EH (cell line): Measurements from ENCODE around the gene DBP.

Source experiments
- DNase-seq: peaks from one replicate; pipeline ENCODE4 v3.0.0-alpha.2; 2015; ENCODE audit warnings: low read depth

The DBP gene

DNA sequence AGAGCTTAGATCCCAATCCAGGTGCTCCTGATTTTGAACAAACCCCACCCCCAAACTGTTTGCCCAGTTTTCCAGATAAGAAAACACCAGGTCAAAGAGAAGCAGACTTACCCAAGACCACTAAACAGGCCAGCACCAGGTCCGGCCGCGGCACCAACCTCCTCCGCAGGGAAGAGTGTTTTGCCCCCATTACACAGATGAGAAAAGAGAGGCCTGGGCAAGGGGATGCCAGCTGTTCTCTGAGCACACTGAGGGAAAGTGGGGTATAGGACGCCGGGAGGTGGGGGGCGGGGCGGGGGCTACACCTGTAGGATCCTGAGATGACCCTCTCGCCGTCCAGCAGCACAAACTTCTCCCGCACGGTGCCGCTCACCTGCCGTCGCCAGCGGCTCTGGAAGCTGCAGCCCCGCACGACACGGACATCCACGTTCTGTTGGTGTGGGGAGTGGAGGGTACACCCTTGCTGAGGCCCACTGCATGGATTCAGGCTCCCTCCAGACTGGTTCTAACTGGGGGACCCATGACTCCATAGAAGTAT is 27.5 kb downstream of the DBP start:
- no peak for DNase-seq

DNA sequence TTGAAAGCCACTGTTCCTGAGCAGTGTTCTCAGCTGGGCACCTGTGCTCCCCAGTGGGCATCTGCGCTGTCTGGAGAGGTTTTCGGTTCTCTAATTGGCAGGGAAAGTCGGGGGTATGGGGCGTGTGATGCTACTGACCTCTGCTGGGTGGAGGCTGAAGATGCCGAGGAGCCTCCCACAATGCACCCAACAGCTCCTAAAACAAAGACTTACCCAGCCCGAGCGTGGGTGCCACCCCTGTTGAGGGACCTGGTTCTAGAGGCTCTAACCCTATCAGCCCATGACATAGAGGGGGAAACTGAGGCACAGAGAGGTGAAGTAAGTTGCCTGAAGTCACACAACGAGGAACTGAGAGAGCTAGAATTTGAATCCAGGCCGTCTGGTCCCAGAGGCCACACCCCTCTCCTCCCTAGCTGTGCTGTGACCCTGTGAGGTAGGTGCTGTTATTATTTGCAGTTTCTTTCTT is 28.3 kb downstream of the DBP start:
- DNase-seq = peak; percentile 62

DNA sequence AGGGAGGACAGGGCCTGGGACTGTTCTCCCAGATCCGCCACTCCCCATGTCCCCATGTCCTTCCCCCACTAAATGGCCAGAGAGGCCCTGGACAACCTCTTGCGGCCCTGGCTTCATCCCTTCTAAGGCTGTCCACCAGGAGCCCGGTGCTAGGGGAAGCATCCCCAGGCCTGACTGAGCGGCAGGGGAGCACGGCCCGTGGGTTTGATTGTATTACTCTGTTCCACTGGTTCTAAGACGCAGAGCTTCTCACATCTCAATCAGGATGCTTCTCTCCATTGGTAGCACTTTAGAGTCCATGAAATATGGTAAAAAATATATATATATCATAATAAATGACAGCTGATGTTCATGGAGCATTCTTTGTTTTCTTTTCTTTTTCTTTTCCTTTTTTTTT is 29.8 kb downstream of the DBP start:
- DNase-seq = no peak

- DNase-seq = no peak
Observed at GRCh38 chr19:48606463-48607358, 30.5 kb downstream of the DBP start, which contains the start of gene SPACA4. TSS of gene SPACA4 (plus strand) at chr19:48606742. CDS start at chr19:48606979, 237 bp downstream.

DNA sequence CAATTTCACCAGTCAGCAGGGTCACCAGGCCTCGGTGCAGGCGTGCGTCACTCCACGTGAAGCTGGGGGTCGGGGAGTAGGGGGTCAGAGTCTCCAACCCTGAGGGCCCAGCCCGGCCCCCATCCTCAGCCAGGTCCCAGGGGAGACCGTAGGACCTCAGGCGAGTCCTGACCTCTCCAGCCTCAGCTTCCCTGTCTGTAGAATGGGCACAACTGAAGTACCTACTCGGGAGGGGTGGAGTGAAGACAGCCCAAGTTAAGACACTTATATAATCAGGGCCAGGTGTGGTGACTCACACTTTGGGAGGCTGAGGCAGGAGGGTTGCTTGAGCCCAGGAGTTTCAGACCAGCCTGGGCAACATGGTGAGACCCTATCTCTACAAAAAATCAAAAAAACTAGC is 33.3 kb downstream of the DBP start:
- no peak for DNase-seq

DNA sequence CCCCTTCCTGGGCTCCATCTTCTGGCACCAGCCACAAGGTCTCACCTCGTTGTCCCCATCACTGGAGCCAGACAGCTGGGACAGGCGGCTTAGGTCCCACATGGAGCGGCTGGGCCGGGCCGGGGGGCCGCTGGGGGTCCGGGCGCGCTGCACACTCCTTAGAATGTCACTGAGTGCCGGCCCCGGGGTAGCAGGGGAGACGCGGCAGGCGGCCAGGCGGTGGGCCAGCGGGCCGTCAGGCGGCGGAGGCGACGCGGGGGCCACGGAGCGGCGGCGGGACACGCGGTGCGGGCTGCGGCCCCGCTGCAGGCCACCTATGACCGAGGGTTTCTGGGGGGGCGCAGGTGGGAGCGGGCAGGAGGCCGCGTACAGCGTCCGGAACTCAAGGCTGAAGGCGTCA is 33.7 kb downstream of the DBP start:
- DNase-seq = no peak

GRCh38 chr19:48603001-48603400 is 34.2 kb downstream of the DBP start:
- no peak for DNase-seq

GRCh38 chr19:48600679-48601417 is 36.3 kb downstream of the DBP start:
- no peak for DNase-seq

DNA sequence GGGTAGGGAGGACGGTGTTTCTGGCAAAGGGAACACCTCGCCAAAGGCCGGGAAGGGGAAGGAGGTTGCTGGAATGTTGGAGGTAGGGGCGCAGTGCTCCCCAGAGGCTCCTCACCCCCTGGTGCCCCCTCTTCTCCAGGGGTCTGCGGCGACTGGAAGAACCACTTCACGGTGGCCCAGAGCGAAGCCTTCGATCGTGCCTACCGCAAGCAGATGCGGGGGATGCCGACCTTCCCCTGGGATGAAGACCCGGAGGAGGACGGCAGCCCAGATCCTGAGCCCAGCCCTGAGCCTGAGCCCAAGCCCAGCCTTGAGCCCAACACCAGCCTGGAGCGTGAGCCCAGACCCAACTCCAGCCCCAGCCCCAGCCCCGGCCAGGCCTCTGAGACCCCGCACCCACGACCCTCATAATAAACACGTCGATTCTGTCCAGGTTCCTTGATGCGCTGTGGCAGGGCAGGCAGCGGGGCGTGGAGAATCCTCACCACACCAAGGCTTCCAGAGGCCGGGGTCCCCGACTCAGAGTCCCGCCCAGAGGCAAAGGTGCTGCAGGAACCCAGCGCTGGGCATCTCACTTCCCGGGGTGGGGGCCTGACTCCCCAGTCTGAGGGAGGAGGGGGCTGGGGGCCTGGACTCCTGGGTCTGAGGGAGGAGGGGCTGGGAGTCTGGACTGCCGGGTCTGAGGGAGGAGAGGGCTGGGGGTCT is 38.0 kb downstream of the DBP start:
- no peak for DNase-seq

DNA sequence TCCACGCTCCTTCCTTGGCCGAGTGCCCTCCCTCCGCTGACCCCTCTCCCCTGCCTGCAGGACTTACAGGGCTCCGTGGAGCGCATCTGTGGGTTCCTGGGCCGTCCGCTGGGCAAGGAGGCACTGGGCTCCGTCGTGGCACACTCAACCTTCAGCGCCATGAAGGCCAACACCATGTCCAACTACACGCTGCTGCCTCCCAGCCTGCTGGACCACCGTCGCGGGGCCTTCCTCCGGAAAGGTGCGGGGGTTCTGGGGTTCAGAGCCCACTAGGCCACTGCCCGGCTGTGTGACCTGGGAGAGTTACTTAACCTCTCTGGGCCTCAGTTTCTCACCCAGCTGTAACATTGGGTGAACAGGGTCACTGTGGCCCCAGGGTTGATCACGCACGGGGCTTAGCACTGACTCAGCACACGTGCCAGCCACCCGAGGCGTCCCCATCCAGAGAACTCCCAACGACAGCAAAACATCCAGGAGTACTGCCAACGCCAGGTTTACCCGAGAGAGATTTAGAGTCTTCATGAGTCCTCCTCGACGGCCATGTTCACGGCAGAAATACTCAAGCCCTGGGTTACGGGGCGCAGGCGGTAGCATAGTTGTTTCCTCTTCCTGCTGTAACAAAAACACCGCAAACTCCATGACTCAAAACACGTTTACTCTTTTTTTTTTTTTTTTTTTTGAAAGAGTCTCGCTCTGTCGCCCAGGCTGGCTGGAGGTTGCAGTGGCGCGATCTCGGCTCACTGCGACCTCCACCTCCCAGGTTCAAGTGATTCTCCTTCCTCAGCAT is 40.3 kb downstream of the DBP start:
- no peak for DNase-seq

GRCh38 chr19:48596237-48596636 is 40.9 kb downstream of the DBP start:
- DNase-seq = no peak

GRCh38 chr19:48595833-48596232 is 41.3 kb downstream of the DBP start:
- no peak for DNase-seq

- DNase-seq = no peak
Observed at GRCh38 chr19:48595171-48595570, 42.0 kb downstream of the DBP start.

DNA sequence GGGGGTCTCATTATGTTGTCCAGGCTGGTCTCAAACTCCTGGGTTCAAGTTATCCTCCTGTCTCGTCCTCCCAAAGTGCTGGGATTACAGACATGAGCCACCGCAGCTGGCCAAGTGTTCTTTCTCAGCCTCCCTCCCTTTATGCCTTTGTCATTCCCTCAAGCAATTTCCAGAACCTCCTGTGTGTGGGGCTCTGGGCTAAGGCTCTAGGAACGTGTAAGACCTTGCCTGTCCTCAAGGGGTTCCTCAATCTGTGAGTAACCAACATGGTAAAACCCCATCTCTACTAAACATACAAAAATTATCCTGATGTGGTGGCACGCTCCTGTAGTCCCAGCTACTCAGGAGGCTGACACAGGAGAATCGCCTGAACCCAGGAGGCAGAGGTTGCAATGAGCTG is 46.2 kb downstream of the DBP start:
- DNase-seq = peak; percentile 28

DNA sequence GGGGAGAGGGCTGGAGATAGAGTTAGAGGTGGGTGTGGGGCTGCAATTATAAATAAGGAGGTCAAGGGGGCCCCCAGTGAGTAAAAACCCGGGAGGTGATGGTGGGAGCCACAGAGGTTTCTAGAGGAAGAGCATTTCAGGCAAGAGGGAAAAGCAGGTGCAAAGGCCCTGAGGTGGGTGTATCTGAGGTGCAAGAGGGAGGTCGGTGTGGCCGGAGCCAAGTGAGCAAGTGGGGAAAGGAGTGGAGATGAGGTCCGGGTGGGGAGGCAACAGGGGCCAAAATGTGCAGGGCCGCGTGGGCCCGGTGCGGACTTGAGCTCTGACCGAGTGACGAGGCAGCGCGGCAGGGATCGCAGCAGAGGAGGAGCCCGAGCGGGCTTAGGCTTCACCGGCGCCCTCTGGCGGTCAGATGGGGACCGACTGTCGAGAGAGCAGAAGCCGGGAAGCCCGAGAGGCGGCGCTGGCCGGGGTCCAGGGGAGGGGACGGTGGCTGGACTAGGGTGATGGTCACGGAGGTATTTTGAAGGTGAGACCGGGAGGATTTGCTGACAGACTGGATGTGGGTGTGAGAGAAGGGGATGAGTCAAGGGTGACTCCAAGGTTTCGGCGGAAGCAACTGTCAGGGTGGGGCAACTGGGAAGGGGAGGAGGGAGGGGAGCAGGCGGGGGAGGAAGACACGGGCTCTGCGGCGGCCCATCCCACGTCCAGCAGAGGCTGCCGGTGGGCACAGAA is 48.3 kb downstream of the DBP start:
- DNase-seq = peak; percentile 84

GRCh38 chr19:48587387-48587786 is 49.8 kb downstream of the DBP start:
- DNase-seq = no peak

GRCh38 chr19:48582168-48582567 is 55.0 kb downstream of the DBP start:
- no peak for DNase-seq
